Fibroblast of skin of scalp (primary cell): ENCODE results near the gene DEAF1.
"Not testable (repeated sequence)": the region's sequence is repeated elsewhere in the genome, so short reads cannot be mapped to it uniquely, and the experiment has no call there.

Experiments used
- DNase-seq: peaks from one replicate; pipeline ENCODE4 v3.0.0-alpha.2; 2013

The DEAF1 gene

GRCh38 chr11:699116-699508 is 4.1 kb upstream of the DEAF1 start:
- DNase-seq = no peak

- DNase-seq = no peak
Observed at GRCh38 chr11:698493-699115, 3.6 kb upstream of the DEAF1 start.

DNA sequence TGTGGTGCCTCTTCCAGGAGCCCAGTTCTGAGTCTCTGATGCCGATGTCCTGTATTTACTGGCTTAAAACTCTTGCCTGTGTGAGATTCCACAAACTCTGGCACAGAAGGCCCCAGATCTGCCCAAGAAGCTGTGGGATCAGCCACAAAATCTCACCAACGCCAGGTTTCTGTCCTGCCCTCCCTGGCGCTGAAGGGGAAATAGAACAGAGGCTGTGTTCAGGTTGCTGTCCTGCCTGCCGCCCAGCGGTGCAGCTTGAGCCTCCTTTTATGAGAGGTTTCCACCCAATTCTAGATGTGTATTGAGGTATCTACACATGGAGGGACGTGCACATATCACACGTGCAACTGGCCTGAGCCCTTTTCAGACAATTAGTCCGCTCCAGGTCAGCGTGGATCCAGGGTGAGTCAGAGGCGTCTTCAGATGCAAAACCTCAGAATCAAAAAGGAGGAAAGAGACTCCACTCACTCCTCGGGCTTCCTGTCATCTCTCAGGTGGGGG is 2.8 kb upstream of the DEAF1 start:
- peak; percentile 13 for DNase-seq

DNA sequence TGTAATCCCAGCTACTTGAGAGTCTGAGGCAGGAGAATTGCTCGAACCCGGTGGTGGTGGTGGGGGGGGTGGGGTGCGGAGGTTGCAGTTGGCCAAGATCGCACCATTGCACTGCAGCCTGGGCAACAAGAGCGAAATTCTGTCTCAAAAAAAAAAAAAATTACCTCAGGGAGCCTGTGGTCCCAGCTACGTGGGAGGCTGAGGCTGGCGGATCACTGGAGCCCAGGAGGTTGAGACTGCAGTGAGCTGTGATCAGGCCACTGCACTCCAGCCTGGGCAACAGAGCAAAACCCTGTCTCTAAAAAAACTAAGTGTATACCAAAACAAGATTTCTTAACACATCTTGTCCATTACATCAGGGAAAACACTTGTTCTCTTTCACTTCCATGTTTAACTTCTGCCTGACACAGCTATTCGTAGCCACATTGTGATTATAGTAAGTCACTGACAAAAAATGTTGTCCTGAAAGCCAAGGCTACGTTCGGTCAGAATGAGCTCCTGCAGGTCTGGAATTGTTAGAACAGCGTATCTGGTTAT is 2.0 kb upstream of the DEAF1 start:
- peak; percentile 78 for DNase-seq

DNA sequence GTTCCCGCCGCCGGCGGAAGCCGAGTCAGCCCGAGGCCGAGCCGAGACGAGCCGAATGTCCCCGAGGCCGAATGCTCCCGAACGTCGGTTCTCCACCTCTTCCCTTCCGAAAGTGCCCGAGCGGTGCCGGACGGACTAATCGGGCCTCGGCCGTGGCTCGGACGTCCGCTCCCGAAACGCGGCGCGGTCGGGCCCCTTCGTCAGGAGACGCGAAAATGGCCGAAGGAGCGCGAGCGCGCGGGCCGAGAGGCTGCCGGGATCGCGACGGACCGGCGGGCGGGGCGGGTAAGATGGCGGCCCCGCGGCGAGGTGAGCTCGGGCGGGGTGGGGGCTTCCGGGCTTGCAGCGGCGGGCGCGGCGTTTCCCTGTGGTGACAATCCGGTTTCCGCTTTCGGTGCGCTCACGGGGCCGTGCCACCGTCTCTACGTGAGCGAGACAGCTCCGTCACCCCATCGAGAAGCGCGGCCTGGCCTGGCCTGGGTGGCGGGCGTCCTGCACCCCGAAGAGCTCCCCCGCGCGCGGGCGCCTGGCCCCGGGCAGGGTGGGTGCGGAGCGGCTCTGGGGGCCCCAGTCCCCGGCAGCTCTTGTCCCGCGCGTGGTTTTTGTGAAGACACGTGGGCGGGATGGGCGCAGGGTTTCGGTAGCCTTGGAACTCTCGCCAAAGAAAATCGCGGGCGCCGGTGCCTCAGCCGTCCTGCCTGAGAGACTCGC is 671 bp upstream of the DEAF1 start, which contains the start of gene TMEM80:
TMEM80 (plus strand) TSS at position 279 of the 711 bp plus-strand sequence; CDS start at position 291, 12 bp downstream.
- DNase-seq = peak; percentile 99

DNA sequence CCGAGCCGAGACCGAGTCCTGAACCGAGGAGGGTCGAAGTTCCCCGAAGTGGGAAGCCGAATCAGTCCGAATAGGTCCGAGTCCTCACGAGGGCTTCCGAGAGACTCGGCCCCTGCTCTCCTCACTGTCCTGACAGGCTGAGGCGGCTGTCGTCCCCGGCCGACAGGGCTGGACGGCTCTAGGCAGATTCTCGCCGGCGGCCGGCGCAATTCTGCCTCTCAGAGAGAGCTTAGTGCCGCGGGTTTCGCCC is 191 bp upstream of the DEAF1 start:
- DNase-seq = no peak

DNA sequence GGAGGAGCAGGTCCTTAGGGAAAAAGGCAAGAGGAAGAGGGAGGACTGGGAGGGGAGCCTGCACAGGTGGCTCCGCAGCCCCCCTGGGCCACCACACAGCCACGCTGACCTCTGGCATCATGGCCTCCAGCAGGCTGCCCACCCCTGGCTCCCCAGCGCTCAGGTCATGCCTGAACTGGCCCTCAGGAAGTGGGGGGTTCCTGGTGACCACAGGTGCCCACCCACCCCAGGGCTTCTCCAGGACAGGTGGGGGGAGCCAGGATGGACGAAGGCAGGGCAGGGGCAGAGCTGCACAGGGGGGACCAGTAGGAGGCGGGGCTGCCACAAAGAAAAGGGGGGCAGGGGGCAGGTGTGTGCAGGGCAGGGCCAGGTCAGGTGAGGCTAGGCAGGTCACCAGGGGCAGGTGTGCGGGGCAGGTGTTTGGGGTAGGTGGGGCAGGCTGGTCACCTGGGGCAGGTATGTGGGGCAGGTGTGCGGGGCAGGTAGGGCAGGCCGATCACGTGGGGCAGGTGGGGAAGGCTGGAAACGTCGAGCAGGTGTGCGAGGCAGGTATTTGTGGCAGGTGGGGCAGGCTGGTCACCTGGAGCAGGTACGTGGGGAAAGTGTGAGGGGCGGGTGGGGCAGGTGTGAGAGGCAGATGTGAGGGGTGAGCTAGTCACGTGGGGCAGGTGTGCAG is 997 bp downstream of the DEAF1 start:
- no peak for DNase-seq

DNA sequence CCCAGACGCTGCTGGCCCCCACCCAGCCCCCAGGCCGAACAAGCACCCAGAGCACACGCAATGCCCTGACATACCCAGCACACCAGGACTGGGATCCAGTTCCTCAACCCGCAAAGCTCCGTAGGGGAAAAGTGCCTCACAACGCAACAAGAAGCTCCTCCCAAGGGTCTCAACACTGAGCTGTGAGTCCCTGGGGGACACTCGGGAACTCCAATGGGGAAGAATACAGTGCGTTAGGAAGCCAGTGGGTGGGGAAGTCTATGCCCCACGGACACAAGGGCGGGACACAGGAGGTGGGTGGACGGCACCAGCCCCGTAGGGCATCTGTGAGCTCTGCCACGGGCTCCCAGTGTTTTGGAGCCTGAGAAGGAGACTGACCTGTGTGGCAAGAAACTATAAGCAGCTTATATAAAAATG is 1.6 kb downstream of the DEAF1 start:
- DNase-seq = peak; percentile 44

- peak; percentile 20 for DNase-seq
Observed at GRCh38 chr11:692824-693414, 2.1 kb downstream of the DEAF1 start.

GRCh38 chr11:691710-692590 is 3.1 kb downstream of the DEAF1 start:
- no peak for DNase-seq

DNA sequence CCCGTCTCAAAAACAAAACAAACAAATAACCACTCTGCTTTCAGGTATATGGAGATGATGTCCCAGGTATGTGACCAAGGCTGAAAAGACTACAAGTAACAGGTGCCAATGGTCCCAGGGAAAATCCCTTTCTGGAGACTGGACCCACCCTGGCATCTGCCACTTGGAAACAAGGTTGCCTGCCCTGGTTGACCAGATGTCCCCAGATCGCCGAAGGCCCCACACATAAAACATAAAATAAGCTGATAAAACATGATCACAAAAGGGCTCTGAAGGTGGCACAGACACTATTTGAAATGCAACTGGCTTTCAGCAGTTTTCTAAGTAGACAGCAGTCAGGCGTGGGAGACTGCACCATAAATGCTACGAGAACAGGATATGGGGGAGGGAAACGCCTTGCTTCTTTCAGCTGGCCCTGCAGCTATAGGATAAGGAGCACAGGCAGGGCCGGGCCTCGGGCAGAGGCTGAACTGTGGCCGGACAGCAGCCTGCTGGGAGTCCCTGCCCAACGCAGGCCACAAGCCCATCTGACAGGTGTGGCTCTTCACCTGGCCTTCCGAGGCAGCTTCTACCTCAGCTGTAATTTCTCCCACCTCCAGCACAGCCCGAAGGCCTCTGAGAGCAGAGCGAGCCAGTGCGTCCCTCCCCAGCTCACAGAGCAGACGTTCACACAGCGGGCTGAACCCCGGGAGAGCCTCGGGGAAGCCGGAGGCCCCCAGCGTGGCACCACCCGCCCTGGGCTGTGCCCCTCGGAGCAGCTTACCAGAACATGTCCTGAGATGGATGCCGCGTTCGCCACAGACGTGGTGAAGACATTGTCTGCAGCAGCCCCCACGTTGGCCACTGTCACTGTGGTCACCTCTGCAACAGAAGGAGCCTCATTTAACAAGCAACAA is 4.0 kb downstream of the DEAF1 start:
- DNase-seq = no peak

- not testable (repeated sequence) for DNase-seq
Observed at GRCh38 chr11:690244-690643, 4.8 kb downstream of the DEAF1 start.

- DNase-seq = peak; percentile 42
Observed at GRCh38 chr11:689625-690024, 5.4 kb downstream of the DEAF1 start.

- no peak for DNase-seq
Observed at GRCh38 chr11:688681-689080, 6.3 kb downstream of the DEAF1 start.

DNA sequence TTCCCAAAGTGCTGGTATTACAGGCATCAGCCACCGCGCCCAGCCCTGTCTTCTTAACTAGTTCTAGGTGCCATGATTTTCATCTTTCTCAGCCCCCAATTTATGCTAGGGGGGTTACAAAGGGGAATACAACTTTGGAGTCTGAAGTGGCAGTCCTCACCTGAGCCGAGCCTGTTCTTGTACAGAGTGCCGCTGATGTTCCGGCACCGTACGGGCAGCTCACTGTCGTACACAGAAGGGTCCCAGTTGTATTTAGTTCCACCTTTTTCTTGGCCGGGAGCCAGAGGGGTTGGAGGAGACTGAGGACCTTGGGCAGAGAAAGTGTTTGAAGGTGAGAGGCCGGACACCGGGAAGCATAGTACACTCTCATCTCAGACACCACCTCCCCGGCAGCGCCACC is 7.3 kb downstream of the DEAF1 start:
- no peak for DNase-seq

DNA sequence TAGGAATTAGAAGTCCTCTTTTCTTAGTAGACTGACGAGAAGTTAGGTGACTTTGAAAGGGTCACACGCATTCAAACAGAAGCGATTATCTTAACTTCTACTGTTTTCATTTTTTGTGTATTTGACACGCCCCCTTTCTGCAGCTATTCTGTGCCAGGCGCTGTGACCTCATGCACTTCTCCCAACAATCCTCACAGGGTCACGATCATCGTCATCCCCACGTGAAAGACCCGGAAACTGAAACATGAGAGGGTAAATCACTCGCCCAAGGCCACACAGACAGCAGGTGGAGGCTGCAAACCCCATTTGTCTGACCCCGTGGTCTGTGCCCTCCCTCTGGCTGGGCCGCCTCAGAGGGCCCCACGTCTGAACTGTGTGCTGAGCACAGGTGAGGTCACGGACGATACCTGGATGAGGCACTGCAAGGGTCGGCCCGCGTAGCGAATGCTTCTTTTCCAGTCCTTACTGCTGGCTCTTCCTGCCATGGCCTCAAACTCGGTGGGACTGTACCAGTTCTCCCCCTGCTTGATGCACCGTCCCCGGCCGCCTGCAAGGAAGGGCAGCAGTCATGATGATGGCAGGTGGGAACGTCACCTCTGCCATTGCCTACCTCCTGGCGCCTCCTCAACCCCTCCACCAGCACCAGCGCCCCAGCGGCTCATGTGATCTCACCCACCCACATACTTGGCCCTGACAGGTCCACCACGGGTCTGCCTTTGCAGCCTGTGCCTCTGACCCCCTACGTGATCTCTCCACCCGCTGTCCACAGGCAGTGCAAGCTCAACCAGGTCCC is 8.4 kb downstream of the DEAF1 start:
- DNase-seq = no peak

DNA sequence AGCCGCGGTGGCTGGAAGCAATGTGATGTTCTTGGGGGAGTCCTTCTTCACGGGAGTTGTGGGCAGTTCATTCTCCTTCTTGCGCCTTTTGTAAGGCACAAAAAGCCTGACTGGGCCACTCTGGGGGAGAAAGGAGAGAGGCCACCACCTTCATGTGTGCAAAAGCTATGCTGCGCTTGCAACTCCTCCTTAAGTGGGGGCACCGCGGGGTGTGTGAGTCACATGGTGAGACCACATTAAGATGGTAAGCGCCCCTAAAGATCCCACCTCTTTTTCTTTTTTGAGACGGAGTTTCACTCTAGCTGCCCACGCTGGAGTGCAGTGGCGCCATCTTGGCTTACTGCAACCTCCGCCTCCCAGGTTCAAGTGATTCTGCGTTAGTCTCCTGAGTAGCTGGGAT is 14.1 kb downstream of the DEAF1 start:
- DNase-seq = no peak

- no peak for DNase-seq
Observed at GRCh38 chr11:680476-680875, 14.5 kb downstream of the DEAF1 start.

DNA sequence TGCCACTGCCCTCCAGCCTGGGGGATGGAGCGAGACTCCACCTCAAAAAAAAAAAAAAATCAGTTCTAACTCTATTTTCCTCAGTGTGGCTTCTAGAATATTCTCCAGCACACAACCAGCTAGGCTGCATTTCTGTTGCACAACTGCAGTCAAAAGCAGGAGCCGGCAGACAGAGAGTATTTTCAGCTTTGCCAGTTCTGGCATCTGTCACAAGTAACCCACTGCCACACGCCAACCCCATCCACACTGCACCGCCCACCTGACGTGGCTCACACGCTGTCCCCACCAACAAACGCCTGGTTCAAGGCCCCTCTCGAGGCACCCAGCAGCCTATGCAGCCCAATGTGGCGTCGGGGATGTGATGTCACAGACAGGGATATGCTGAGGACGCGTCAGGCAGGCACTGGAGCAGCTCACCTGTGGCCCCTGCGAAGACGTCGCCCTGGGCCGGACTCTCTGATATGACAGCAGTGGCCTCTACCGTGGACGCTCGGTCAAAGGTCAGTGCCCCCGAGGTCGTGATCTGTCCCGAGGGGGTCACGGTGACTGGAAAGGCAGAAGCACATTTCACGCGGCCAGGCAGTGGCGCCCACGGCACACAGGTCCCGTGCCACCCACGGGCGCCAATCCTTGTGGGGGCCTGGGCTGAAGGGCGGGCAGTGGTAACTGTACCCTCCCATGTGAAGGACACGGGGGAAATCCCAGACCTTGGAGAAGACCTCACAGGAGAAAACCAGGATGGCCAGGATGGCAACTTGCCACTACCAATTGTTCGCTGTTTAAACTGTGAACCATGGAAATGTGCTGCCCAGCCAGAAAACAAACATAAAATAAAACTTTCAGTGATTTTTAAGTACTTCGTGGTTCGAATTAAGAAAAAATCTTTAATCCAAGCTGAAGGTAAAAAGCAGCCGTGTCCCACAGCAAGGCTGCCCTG is 15.5 kb downstream of the DEAF1 start:
- no peak for DNase-seq
